NCI-H2171 (cell line): ENCODE results near the gene GPR142.
"Not testable (repeated sequence)": the region's sequence is repeated elsewhere in the genome, so short reads cannot be mapped to it uniquely, and the experiment has no call there.

ENCODE experiments used
- DNase-seq: peaks from one replicate; lab custom pipeline; 2025; lab: John Stamatoyannopoulos, UW

Gene GPR142

GRCh38 chr17:74393346-74393942 lies 26.1 kb downstream of the GPR142 start:
- DNase-seq = peak; percentile 64

GRCh38 chr17:74394275-74394950 lies 27.1 kb downstream of the GPR142 start:
- DNase-seq = no peak

- DNase-seq = no peak
These were observed 27.7 kb downstream of the GPR142 start for GRCh38 chr17:74394977-74395376.

GRCh38 chr17:74396567-74396966 lies 29.3 kb downstream of the GPR142 start:
- DNase-seq = no peak

GRCh38 chr17:74402048-74402447 lies 34.7 kb downstream of the GPR142 start:
- no peak for DNase-seq

- DNase-seq = no peak
These were observed 36.3 kb downstream of the GPR142 start for GRCh38 chr17:74403512-74404137.

GRCh38 chr17:74404218-74404617 lies 36.9 kb downstream of the GPR142 start:
- no peak for DNase-seq

- DNase-seq = no peak
These were observed 37.5 kb downstream of the GPR142 start for GRCh38 chr17:74404789-74405188.

- not testable (repeated sequence) for DNase-seq
These were observed 38.0 kb downstream of the GPR142 start for GRCh38 chr17:74405311-74405710.

GRCh38 chr17:74407384-74407783 lies 40.1 kb downstream of the GPR142 start:
- DNase-seq = no peak

- no peak for DNase-seq
These were observed 41.0 kb downstream of the GPR142 start for GRCh38 chr17:74408262-74408661.

GRCh38 chr17:74408815-74409214 lies 41.5 kb downstream of the GPR142 start:
- no peak for DNase-seq

- DNase-seq = no peak
These were observed 42.7 kb downstream of the GPR142 start for GRCh38 chr17:74410001-74410443.

- no peak for DNase-seq
These were observed 45.3 kb downstream of the GPR142 start for GRCh38 chr17:74412581-74412980.

GRCh38 chr17:74413491-74413890 lies 46.2 kb downstream of the GPR142 start:
- DNase-seq = no peak

- DNase-seq = no peak
These were observed 47.2 kb downstream of the GPR142 start for GRCh38 chr17:74414510-74414909.

GRCh38 chr17:74415608-74416396 lies 48.5 kb downstream of the GPR142 start:
- DNase-seq = no peak

GRCh38 chr17:74417178-74418045 lies 50.1 kb downstream of the GPR142 start:
- DNase-seq = no peak

- DNase-seq = no peak
These were observed 52.7 kb downstream of the GPR142 start for GRCh38 chr17:74419928-74420411.
